Measurements from ENCODE around the gene IL1RAPL1. TPM values are rescaled to one million over a fixed set of nuclear protein-coding genes. Genes with fewer than 3 reads are reported as not detected.
A peak's percentile ranks its signal among the peaks of the same experiment; 100 is the strongest.

IL1RAPL1 gene
- total and polyA plus RNA-seq, 2 donors (not counting 3 experiments of a cell fraction or from before 2014, with no cell fraction given) = 0.79 to 1.3 TPM

GRCh38 chrX:29090811-29091210 is 503.6 kb downstream of the IL1RAPL1 start:
- Histone ChIP-seq H3K79me2 (ENCODE audit: control insufficient read depth, insufficient read depth, low read length) (no peaks in the 10 kb centered on the region), H3K9me1 (replicated peaks; ENCODE audit: control insufficient read depth, extremely low read depth, insufficient read depth, low read length) (no peaks in the 10 kb centered on the region), H3K27ac (ENCODE audit: insufficient read depth, low read depth, low read length) (no peak overlapping the region), H3K4me3 (replicated peaks in 1 of 3; ENCODE audit: insufficient read depth in 1 of 3, low read depth in 1 of 3, low read length in 3 of 3) (no peak overlapping the region), H2AFZ (ENCODE audit: low read depth, low read length) (no peak overlapping the region), H3K4me1 (ENCODE audit: control insufficient read depth, extremely low read depth, insufficient read depth, low read length) (no peaks in the 10 kb centered on the region), H3K9me3 (replicated peaks; ENCODE audit: control insufficient read depth, insufficient read depth, low read length) (no peaks in the 10 kb centered on the region), H3K9ac (replicated peaks; ENCODE audit: extremely low read depth, insufficient read depth, low read length) (no peak overlapping the region), H3K4me2 (ENCODE audit: insufficient read depth, low read length) (no peak overlapping the region), H4K20me1 (replicated peaks; ENCODE audit: control insufficient read depth, extremely low read depth, insufficient read depth, low read length) (no peaks in the 10 kb centered on the region), H3K27me3 (ENCODE audit: control insufficient read depth in 2 of 2, insufficient read depth in 2 of 2, low read length in 2 of 2) (no peaks in the 10 kb centered on the region), H3K36me3 (ENCODE audit: control insufficient read depth in 2 of 2, extremely low read depth in 1 of 2, insufficient read depth in 2 of 2, low read length in 2 of 2) (no peaks in the 10 kb centered on the region)
- POLR2A ChIA-PET = no interaction called here
- no TSS peak for BruUV-seq (replicated peaks)
- peak; percentile 26 for DNase-seq (ENCODE audit: low read depth, low spot score)
- TF ChIP-seq CTCF (IDR thresholded peaks at IDR 0.05; ENCODE audit: extremely low read depth in 1 of 2, insufficient read depth in 1 of 2, low read depth in 1 of 2, low read length in 2 of 2) = peak in 1 of 2 donors; percentile 23
- no peak for TF ChIP-seq EZH2 (IDR thresholded peaks at IDR 0.05; ENCODE audit: borderline replicate concordance, low read depth, low read length, severe bottlenecking)
- intact Hi-C loops (cut with micrococcal nuclease) = loop anchor here (1.0 to 10.0 kb wide), 2 partner anchors 504 to 1406 kb away; partner anchors contain the start of gene IL1RAPL1
- dilution Hi-C loops (cut with MboI; ENCODE audit: extremely low pct_ligation_motif_present, low sequenced_read_pairs) = no loop called here
- CTCF ChIA-PET = interaction anchor here (0.8 to 1.7 kb wide), 4 partner anchors 141 to 504 kb away, joined by 3 to 7 read pairs (median 3); partner anchors contain the start of gene IL1RAPL1
- peak; percentile 90 for FAIRE-seq

- ChIA-PET POLR2A (no interaction called here), CTCF (no interaction called here)
- Histone ChIP-seq H2AFZ (ENCODE audit: low read depth, low read length) (no peak overlapping the region), H3K27ac (ENCODE audit: insufficient read depth, low read depth, low read length) (no peak overlapping the region), H3K4me2 (ENCODE audit: insufficient read depth, low read length) (no peak overlapping the region), H3K4me1 (ENCODE audit: control insufficient read depth, extremely low read depth, insufficient read depth, low read length) (no peaks in the 10 kb centered on the region), H3K9ac (replicated peaks; ENCODE audit: extremely low read depth, insufficient read depth, low read length) (no peak overlapping the region), H3K9me1 (replicated peaks; ENCODE audit: control insufficient read depth, extremely low read depth, insufficient read depth, low read length) (no peaks in the 10 kb centered on the region), H3K79me2 (ENCODE audit: control insufficient read depth, insufficient read depth, low read length) (no peaks in the 10 kb centered on the region), H3K36me3 (ENCODE audit: control insufficient read depth in 2 of 2, extremely low read depth in 1 of 2, insufficient read depth in 2 of 2, low read length in 2 of 2) (no peaks in the 10 kb centered on the region), H3K27me3 (ENCODE audit: control insufficient read depth in 2 of 2, insufficient read depth in 2 of 2, low read length in 2 of 2) (no peaks in the 10 kb centered on the region), H4K20me1 (replicated peaks; ENCODE audit: control insufficient read depth, extremely low read depth, insufficient read depth, low read length) (no peaks in the 10 kb centered on the region), H3K4me3 (replicated peaks in 1 of 3; ENCODE audit: insufficient read depth in 1 of 3, low read depth in 1 of 3, low read length in 3 of 3) (no peak overlapping the region), H3K9me3 (replicated peaks; ENCODE audit: control insufficient read depth, insufficient read depth, low read length) (no peaks in the 10 kb centered on the region)
- TF ChIP-seq GATA2 (IDR thresholded peaks at IDR 0.05; ENCODE audit: insufficient read depth, insufficient read length, low read depth, low read length) (no peak), MAX (IDR thresholded peaks at IDR 0.05; ENCODE audit: insufficient read depth, insufficient read length) (no peak), FOS (IDR thresholded peaks at IDR 0.05; ENCODE audit: borderline replicate concordance, insufficient read depth, low read length) (no peak), POLR2A (IDR thresholded peaks at IDR 0.05; ENCODE audit: low read depth, low read length) (no peak), MYC (IDR thresholded peaks at IDR 0.05; ENCODE audit: low read depth, low read length) (no peak), JUN (IDR thresholded peaks at IDR 0.05; ENCODE audit: borderline replicate concordance, insufficient read depth, insufficient read length, low read depth) (no peak), POLR2AphosphoS5 (IDR thresholded peaks at IDR 0.05; ENCODE audit: insufficient read depth, low read depth, low read length) (no peak), CTCF (IDR thresholded peaks at IDR 0.05; ENCODE audit: extremely low read depth in 1 of 2, insufficient read depth in 1 of 2, low read depth in 1 of 2, low read length in 2 of 2) (no peak), EZH2 (IDR thresholded peaks at IDR 0.05; ENCODE audit: borderline replicate concordance, low read depth, low read length, severe bottlenecking) (no peak)
- FAIRE-seq (peak; percentile 31), DNase-seq (ENCODE audit: low read depth, low spot score) (no peak)
- intact Hi-C loops (cut with micrococcal nuclease) = no loop called here
- BruUV-seq (replicated peaks) = no TSS peak
- dilution Hi-C loops (cut with MboI; ENCODE audit: extremely low pct_ligation_motif_present, low sequenced_read_pairs) = no loop called here
These were observed 520.0 kb downstream of the IL1RAPL1 start for GRCh38 chrX:29107231-29107630.

All from endothelial cell of umbilical vein (primary cell).